Lower leg skin (tissue), 4 donors: ENCODE results near the gene APOB. TPM values are rescaled to one million over a fixed set of nuclear protein-coding genes. Genes with fewer than 3 reads are reported as not detected.

ENCODE experiments used
- DNase-seq, 2 donors: peaks; one replicate each; pipeline ENCODE4 v3.0.0-alpha.2; 2019; ENCODE audit warnings: low spot score in 2 of 2
- H3K4me3 ChIP-seq: fragments of 200-600 bp; sonication (generic); 2 replicates; pipeline ENCODE4 v1.5.1; 2017; ENCODE audit warnings: mild to moderate bottlenecking, low read depth; ENCODE audit not compliant: poor library complexity, severe bottlenecking
- CTCF ChIP-seq, 3 donors: fragments of 450-650 bp; IDR thresholded peaks; one replicate each; pipeline ENCODE4 v1.5.1; 2016; ENCODE audit warnings: antibody characterized with exemption in 3 of 3, mild to moderate bottlenecking in 3 of 3, moderate library complexity in 2 of 3
- POLR2A ChIP-seq, 2 donors: fragments of 450-650 bp; IDR thresholded peaks; one replicate each; pipeline ENCODE4 v1.6.1; 2016 to 2017; ENCODE audit warnings: antibody characterized with exemption in 2 of 2, mild to moderate bottlenecking in 1 of 2, moderate library complexity in 1 of 2
- WGBS, 2 donors: methylation state at CpG; one replicate each; pipeline ENCODE4 v1.1.5; 2018; 5-methylcytosine and 5-hydroxymethylcytosine counted together
- intact Hi-C: fragments of 100-400 bp; cut with DNase I; formaldehyde crosslinking; loops from one replicate; pipeline ENCODE4 v1.15.0; 2023; ENCODE audit warnings: low total_unique reads
- total RNA-seq, 4 donors: library from RNA; depleted of rRNA; stranded (reverse); fragments of >200 nt; gene quantifications; one replicate each; pipeline ENCODE4 v1.1.0, GENCODE V29; 2016

APOB gene
- total RNA-seq, 4 donors from 2014 or later = 2.2 to 3.2 (median 2.3) TPM

GRCh38 chr2:20982861-20983260 is 61.0 kb downstream of the APOB start:
- no peak for TF ChIP-seq CTCF (IDR thresholded peaks at IDR 0.05)
- TF ChIP-seq POLR2A (IDR thresholded peaks at IDR 0.05) = no peak
- DNase-seq = no peak
- H3K4me3 ChIP-seq = no peak overlapping the region
- intact Hi-C loops = no loop called here
- WGBS, 2 donors = 75 to 77% methylated on average over 7 of the region's 7 CpGs

- WGBS, 2 donors = 47 to 56% methylated on average over 4 of the region's 4 CpGs
- TF ChIP-seq CTCF (IDR thresholded peaks at IDR 0.05) = no peak
- TF ChIP-seq POLR2A (IDR thresholded peaks at IDR 0.05) = no peak
- intact Hi-C loops = no loop called here
- no peak overlapping the region for H3K4me3 ChIP-seq
- peak in 1 of 2 donors; percentile 72 for DNase-seq
Measured at GRCh38 chr2:20977520-20978180, 66.2 kb downstream of the APOB start.

GRCh38 chr2:20976527-20976926 is 67.3 kb downstream of the APOB start:
- intact Hi-C loops = no loop called here
- DNase-seq = peak in 1 of 2 donors; percentile 49
- no peak overlapping the region for H3K4me3 ChIP-seq
- TF ChIP-seq POLR2A (IDR thresholded peaks at IDR 0.05) (no peak), CTCF (IDR thresholded peaks at IDR 0.05) (no peak)
- WGBS, 2 donors = 20 to 28% methylated on average over 4 of the region's 4 CpGs

GRCh38 chr2:20972792-20973565 is 70.9 kb downstream of the APOB start:
- TF ChIP-seq POLR2A (IDR thresholded peaks at IDR 0.05) (no peak), CTCF (IDR thresholded peaks at IDR 0.05) (no peak)
- no peak for DNase-seq
- WGBS, 2 donors = 66 to 82% methylated on average over 2 of the region's 2 CpGs
- no peak overlapping the region for H3K4me3 ChIP-seq
- intact Hi-C loops = no loop called here

GRCh38 chr2:20972110-20972509 is 71.8 kb downstream of the APOB start:
- TF ChIP-seq CTCF (IDR thresholded peaks at IDR 0.05) (no peak), POLR2A (IDR thresholded peaks at IDR 0.05) (no peak)
- intact Hi-C loops = no loop called here
- DNase-seq = no peak
- 32 to 33% methylated on average over 5 of the region's 5 CpGs for WGBS, 2 donors
- no peak overlapping the region for H3K4me3 ChIP-seq
